ENCODE measurements around the gene GNS.

GNS gene

DNA sequence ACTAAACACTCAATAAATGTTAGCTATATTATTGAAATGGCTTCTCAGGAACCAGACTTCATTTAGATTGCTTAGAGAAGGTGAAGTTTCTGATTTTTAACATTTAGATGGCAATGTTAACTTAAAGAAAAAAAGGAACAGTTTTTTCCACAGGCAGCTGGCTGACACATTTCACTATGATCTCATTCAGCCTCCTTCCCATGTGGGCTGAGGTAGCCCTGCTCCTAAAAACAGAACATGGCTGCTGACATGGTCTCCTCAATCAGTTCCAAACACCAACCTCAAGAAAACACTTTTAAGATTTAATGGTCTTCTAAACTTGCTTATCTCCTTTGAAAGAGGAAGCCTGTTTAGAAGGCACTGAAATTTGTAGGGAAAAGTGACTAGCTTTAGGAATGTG lies 23.8 kb downstream of the GNS start:
- DNase-seq (ENCODE audit: low spot score), result no peak

DNA sequence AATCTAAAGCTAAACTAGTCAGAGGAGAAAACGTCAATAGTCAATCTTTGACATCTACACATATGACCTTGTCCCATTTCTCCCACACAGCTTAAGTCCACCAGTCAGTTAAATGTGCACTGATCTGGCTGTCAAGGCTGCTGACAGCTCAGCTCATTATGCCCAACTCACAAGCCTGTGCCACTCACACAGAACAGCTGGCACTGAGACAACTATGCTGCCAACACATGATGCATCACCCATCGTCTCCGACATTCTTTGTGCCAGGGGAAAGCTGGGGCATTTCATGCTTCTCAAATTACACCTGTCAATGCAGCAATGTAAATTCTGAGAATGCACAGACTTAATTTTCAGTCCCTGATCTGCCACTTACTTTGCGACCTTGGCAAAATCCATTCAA lies 25.3 kb downstream of the GNS start:
- DNase-seq (ENCODE audit: low spot score), result peak; percentile 36

DNA sequence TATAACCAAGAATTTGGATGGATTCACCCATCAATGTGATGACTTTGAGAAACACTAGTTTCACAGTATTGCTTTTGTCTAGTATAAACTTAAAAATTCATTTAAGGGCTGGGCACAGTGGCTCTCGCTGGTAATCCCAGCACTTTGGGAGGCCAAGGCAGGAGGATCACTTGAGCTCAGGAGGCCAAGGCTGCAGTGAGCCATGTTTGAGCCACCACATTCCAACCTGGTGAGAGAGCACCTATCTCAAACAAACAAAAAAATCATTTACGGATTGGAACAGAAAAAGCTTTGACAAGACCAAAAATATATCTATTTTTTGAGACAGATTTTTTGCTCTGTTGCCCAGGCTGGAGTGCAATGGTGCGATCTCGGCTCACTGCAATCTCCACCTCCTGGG lies 27.5 kb downstream of the GNS start:
- DNase-seq (ENCODE audit: low spot score), result no peak

DNA sequence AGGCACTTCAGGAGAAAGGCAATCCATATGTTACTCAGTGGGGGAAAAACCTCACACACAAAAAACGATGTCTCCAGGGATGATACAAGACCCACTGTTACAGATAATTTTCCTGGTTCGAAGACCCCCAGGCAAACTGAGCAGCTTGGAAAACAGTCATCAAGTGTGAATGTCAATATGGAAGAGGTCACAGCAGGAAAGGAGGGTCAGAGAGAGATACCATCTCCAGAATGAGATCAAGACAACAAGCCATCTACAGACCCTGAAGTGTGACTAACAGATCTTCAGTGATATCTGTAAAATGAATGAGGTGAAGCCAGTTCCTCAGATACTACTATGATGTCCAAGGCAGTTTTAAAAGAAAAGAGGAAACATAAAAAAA lies 28.6 kb downstream of the GNS start:
- DNase-seq (ENCODE audit: low spot score), result no peak

DNA sequence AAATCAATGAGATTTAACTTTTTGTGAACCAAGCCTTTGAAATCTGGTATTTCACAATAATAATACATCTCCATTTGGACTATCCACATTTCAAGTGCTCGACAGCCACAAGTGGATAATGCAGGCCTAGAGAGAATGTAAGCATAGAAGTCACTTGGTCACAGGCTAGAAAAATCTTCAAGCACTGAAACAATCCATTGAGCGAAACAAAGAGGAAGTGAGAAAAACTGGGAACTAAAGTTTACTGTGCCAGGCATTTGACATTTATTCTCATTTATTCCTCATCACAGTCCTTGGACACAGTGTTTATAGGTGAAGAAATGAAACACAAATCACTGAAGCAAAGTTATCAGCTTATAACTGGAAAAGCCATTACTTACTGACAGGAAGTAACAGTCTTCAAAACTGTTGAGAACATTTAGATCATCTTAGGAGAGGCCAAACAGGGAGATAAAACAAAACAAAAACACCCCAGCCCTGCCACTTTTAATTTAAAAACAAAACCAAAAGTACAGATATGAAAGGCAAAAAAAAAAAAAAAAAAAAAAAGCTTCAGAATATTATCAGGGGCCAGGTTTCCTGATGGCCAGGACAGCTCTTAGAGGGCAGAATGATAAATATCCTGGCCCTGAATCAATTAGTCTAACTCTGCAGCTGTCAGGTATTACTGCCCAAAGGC lies 29.2 kb downstream of the GNS start:
- no peak for DNase-seq (ENCODE audit: low spot score)

DNA sequence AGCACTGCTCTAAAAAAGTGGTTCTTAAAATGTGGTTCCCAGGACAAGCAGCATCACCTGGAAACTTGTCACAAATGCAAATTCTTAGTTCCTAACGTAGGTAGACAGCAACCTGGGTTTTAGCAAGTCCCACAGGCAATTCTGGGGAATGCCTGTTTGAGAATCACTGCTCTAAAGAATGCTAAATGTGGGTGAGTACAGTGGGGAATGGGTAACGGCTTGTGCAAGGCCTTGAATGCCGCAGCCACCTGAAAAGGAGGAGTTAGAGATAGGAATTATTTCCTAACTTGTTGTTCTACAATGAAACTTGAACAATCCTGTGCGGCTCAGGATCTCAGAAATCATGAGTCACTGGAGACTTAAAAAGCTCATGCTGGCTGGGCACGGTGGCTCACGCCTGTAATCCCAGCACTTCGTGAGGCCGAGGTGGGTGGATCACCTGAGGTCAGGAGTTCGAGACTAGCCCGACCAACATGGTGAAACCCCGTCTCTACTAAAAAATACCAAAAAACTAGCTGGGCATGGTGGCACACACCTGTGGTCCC lies 34.9 kb downstream of the GNS start:
- no peak for DNase-seq (ENCODE audit: low spot score)

DNA sequence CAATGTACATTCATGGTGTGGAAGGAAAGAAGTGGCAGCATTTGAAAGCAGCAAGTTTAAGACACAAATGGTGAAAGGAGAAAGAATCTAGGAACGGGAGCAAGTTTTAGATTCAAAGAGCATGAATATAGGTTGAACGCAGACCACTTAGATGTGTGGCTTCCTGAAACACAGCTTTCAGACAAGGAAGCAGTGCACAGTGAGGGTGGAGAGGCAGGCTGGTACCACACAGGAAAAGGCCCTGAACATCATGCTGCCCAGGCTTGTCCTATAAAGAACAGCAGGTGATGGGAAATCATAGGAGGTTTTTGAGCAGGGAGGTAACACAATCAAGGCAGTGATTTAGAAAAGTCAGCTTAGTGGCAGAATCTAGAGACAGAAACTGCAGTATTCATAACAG lies 35.6 kb downstream of the GNS start:
- no peak for DNase-seq (ENCODE audit: low spot score)

DNA sequence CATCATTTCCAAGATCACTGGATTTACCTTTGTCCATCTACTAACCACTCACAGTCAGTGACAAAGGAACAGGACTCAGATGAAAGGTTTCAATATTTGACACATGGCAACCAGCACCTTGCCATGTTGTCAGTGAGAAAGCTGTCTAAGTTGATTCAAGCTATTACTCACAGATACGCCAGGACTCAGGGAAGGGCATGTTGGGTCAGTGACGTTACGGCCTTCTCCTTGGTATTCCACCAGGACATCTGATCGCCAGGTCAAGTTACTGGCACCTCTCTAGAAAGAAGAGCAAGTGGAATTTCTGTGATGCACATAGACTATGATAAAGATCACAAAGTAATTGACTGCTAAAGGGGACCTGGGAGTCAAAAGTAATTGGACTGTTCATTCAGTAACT lies 36.4 kb downstream of the GNS start:
- DNase-seq (ENCODE audit: low spot score), result no peak

DNA sequence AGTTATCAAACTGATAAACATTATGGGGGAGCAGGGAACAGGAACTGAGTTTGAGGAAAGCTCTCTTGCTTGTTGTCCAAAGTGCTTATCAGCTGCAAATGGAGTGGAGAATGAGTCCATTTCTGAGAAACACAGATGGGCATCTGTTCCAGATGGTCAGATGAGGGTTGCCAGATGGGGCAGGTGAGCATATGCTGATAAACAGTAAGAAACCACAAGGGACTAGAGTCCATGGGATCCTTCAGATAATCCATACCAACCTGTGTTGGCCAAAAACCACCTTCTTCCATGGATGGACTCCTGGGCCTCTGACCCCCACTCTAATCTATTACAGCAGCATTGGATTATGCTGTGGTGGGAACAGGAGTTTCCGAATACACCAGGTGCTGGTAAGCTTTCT lies 38.3 kb downstream of the GNS start:
- DNase-seq (ENCODE audit: low spot score), result no peak

DNA sequence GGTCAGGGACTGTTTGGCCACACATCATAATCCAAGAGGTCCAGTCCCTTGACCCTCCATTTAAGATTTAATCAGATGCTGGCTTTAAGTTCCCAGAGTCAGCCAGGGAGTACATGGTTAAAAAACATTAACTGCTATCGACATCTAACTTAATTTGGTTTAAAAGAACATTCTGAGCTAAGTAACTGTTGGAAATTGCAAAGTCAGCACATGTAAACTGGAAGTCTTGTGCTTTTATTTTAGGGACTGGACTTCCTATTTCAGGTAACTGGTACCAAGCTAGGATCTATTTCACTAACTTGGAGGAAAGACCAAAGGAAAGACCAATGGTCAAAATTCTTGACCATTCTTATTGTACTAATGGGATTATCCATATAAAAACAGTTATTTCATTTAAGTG lies 40.6 kb downstream of the GNS start:
- DNase-seq (ENCODE audit: low spot score), result no peak

DNA sequence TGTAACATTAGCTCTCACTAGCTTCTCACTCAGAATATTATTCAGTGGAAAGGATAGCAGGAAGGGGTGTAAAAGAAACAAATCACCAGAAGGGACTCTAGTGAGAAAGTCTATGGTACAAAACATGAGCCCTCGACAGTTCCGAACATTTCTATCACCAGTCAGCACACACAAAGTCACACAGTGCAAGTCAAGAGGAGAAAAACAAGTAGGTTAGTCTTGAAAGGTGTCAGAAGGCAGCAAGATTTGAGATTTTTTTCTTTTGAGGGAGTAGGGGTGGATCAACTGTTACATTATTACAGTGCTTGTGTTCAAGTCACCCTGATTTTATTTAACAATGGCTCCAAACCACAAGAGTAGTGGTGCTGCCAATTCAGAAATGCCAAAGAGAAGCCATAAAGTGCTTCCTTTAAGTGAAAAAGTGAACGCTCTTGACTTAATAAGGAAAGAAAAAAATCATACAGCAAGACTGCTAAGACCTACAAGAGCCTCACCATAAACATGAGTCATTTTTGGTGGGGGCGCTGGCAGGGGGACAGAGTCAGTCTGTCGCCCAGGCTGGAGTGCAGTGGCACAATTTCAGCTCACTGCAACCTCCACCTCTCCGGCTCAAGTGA lies 42.3 kb downstream of the GNS start:
- DNase-seq (ENCODE audit: low spot score), result no peak

DNA sequence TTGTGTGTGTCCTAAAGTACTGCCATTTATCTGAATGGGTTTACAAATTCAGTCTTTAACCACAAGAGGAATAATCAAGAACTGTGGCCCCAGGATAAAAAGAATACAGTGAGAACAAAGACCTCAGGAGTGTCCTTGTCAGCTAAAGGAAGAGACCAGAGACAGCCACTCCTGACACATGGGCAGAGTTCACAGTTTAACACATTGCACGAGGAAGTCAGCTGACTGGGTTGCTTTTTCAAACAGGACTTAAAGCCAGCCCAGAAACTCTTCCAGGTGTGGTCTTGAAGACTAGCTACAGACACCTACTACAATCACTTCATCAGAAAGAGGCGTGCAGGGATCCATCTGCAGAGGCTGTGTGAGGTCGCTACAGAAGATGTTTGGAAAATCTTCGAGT lies 42.8 kb downstream of the GNS start:
- DNase-seq (ENCODE audit: low spot score), result no peak

DNA sequence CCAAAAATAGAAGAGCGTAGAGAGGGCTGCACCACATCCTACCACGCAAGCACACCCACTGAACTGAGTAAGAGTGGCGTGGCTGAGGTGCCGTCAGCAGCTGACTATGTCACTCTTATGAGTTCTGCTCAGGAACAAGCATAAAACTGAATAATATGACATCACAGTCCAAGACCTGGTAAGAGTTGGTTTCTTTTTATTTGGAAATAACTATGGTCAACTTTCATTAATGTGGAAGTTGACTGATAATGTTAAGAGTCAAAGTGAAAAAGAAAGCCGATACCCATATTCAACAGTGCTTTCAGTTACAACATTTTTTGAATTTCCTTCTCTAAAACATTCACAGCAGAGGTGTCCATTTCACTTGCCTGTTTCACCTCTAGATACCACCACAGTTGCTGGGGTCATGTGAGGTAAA lies 44.6 kb downstream of the GNS start:
- DNase-seq (ENCODE audit: low spot score), result no peak

DNA sequence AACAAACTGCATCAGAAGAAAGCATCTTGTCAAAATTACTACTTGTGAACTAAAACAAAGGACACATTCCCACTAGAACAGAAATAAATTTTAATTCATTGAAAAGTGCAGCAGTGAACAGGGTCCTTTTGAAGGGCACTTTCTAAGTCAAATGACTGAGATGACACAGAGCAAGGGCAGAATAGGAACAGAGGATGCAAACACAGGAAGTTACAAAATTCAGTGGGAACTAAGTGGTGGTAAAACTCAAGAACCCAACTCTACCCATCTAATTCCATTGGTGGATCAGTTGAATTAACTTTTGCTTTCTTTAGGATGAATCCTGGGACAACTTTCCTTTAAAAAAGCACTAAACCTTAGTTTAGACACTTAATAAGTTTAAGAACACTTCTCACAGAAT lies 45.8 kb downstream of the GNS start:
- DNase-seq (ENCODE audit: low spot score), result no peak

DNA sequence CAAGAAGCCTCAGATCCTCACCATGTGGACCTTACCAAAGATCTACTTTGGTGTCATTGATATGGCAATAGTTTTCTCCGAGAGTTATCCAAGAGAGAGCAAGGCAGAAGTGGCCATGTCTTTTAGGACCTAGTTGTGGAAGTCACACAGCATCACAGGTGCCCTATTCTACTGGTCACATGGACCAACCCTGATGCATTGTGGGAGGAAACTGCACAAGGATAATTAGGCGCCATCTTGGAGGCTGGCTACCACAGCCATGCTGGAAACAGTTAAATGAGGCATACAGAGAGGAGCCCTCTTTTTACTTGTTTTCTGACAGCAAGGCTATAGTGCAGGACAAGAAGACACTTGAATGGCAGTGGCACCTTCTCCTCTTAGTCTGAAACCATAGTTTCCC lies 49.8 kb downstream of the GNS start:
- no peak for DNase-seq (ENCODE audit: low spot score)

DNA sequence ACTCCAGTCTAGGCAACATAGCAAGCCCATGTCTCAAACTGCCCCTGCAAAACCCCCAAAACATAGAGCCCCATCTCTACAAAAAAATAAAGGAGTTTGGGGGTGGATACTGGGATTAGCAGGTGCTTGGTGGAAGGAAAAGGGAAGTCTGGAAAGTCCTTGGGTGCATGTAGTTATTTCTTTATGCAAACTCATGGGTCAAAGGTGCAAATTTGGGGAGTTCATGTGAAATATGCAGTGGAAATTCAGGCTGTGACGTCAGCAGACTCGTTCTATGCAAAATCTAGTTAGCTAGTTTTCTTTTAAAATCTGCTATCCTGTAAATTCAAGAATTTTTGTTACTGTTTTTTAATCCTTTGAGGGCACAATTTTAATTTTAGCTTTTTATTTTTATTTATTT lies 51.3 kb downstream of the GNS start:
- no peak for DNase-seq (ENCODE audit: low spot score)

DNA sequence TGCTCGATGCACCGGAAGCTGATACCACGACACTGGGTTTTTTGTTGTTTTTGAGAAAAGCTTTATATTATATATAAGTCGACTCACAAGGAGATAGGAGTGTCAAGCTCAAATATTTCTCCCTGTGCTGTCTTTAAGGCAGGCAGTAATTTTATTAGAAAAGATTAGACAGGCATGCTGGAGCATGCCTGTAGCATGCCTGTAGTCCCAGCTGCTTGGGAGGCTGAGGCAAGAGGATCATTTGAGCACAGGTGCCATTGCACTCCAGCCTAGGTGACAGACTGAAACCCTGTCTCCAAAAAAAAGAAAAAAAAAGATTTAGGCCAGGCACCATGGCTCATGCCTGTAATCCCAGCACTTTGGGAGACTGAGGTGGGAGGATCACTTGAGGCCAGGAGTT lies 51.8 kb downstream of the GNS start:
- DNase-seq (ENCODE audit: low spot score), result no peak

DNA sequence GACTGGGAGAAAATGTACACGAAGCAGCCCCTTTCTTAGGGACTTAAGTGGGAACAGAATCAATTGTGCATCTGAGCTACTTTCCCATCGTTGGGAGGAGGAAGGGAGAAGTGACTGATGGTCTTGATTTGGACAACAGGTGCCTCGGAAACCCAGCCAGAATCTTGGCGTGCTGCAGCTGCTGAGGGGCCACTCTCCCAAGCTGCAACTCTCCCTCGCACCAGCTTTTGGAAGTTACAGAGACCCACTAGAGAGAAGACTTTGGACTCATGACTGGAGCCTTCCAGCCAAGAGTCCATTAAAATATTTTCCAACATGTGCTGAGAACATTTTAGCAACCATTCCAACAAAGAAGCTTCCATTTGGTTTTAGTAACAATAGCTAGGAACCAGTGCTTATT lies 52.3 kb downstream of the GNS start:
- no peak for DNase-seq (ENCODE audit: low spot score)

DNA sequence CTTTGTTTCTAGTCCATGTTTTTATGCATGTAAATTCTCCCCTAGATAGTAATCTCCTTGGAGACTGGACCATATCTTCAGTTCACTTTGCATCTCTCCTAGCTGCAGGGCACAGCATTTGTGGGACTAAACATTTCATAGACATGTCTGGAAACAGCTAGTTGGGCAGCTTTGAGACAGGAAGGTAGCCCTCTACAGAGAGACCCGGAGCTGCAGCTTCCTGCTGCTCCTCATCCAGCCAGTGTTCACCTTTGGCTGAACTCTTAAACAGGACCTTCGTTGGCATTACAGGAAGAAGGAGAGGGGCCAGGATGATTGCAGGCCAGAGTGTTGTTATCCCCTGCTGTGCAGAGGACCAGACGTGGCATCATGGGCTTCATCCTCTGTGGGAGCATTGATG lies 52.9 kb downstream of the GNS start:
- DNase-seq (ENCODE audit: low spot score), result no peak

DNA sequence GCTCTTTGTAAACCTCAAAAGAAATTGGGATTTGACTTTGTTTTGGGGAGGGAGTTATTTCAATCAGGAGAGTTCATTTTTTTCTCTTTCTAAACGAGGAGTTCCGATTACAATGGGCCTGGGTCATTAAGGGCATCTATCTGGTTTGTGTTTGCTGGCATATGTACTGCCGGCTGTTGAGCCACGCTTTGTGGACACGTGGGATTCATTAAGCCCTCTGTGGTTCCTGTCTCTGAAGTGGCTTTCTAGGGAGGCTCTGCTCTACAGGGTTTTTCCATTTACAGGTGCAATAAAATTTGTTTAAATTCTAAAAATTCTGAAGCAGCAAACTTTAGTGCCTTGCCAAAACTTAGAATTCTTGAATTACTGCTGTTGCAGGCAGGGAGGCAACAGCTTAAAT lies 57.9 kb downstream of the GNS start:
- no peak for DNase-seq (ENCODE audit: low spot score)

DNA sequence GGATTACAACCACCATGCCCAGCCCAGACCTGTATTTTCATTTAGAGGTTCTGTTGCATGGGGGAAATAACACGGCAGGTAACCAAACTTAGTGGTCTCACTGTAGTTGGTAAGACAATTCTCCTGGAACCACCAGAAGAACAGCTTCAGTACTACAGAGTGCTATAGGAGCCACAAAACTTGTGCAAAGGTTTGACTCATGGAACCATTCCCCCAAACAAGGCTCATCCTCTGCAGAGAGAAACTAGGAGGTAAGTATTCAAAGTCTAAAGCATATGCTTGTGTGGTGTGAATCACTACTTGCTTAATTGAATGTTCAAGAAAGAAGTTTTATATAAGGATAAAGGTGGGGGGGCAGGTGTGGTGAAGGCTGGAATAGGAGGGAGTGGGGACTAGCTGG lies 58.7 kb downstream of the GNS start:
- no peak for DNase-seq (ENCODE audit: low spot score)

DNA sequence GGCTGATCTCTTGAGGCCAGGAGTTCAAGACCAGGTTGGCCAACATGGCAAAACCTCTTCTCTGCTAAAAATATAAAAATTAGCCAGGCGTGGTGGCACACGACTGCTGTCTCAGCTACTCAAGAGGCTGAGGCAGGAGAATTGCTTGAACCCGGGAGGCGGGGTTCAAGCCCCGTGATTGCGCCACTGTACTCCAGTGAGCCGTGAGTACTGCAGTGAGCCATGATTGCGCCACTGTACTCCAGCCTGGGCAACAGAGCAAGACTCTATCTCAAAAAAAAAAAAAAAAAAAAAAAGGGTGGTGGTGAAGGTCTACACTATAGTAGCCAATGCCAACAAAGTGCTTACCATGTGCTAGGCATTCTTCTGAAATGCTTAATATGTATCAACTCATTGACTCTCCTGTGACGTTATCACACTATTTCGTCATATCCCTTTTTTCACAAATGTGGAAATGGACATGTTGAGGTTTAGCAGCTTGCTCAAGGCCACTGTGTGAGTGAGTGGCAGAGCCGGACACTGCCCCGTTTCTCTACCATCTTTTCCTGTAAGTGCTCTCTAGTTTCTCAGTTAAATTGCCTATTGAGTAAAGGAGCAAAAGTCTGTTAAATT lies 59.6 kb downstream of the GNS start:
- DNase-seq (ENCODE audit: low spot score), result no peak

DNA sequence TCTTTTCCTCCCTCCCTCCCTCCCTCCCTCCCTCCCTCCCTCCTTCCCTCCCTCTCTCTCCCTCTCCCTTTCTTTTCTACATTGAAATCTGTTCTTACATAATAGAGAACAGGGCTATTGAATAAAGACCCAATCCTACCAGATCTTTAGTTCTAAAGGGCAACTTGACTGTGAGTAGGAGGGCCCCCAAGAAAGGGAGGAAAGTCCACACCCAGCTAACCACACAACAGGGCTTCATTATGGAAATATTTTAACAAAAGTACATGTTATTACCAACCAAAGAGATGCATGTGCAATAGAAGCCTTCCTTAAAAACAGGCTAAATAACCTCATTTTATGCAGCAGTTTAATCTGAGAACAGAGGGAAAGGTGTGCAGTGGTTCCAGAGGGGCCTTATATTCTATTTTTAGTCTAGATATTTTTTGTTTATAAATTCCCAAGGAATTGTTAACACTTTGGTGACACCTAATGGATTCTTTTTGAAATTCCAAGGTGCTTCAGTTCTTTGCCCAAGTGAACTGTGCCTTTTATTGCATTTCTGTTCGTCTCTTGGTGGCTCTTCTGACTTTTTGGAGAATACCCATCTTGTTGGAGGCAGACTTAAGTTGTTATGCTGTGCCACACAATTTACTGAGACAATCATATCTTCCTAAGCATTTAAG lies 63.0 kb downstream of the GNS start:
- DNase-seq (ENCODE audit: low spot score), result peak; percentile 48

Measured in LoVo (cell line).